GM12891 (cell line): Measurements from ENCODE around the gene NLK.
A peak's percentile ranks its signal among the peaks of the same experiment; 100 is the strongest.

Experiments used
- DNase-seq: peaks from one replicate; pipeline ENCODE4 v3.0.0; 2011; ENCODE audit warnings: low spot score; ENCODE audit not compliant: insufficient read length
- FAIRE-seq: peaks from 2 replicates; lab custom pipeline; 2011; peaks lifted over from hg19 to GRCh38; lab: Jason Lieb, UNC
- PAX5 ChIP-seq: IDR thresholded peaks from 2 replicates; pipeline ENCODE4 v1.6.1; 2011; ENCODE audit warnings: low read length, moderate library complexity, mild to moderate bottlenecking; ENCODE audit not compliant: insufficient read depth, severe bottlenecking
- POLR2A ChIP-seq: IDR thresholded peaks from 2 replicates; pipeline ENCODE4 v1.6.1; 2011; ENCODE audit warnings: low read depth, low read length, control low read depth
- POLR2AphosphoS5 ChIP-seq: IDR thresholded peaks from 2 replicates; pipeline ENCODE4 v1.6.1; 2011; ENCODE audit warnings: low read depth, low read length, control low read depth
- POU2F2 ChIP-seq: IDR thresholded peaks from 2 replicates; pipeline ENCODE4 v1.6.1; 2011; ENCODE audit warnings: low read depth, mild to moderate bottlenecking, control low read depth, low read length, moderate library complexity
- SPI1 ChIP-seq: IDR thresholded peaks from 2 replicates; pipeline ENCODE4 v1.6.1; 2011; ENCODE audit warnings: low read depth, low read length, control low read depth
- TAF1 ChIP-seq: IDR thresholded peaks from 2 replicates; pipeline ENCODE4 v1.6.1; 2011; ENCODE audit warnings: low read depth, low read length, control low read depth

Gene NLK

GRCh38 chr17:28166478-28166877 is 124.0 kb downstream of the NLK start:
- DNase-seq (no peak), FAIRE-seq (no peak)
- no peak for TF ChIP-seq TAF1
- no peak for TF ChIP-seq PAX5
- no peak for TF ChIP-seq POLR2AphosphoS5
- TF ChIP-seq POU2F2, result no peak
- TF ChIP-seq POLR2A, result no peak
- no peak for TF ChIP-seq SPI1

GRCh38 chr17:28169621-28170349 is 127.3 kb downstream of the NLK start:
- FAIRE-seq, result no peak
- no peak for TF ChIP-seq POLR2A
- no peak for TF ChIP-seq POU2F2
- TF ChIP-seq TAF1, result no peak
- no peak for TF ChIP-seq PAX5
- no peak for TF ChIP-seq SPI1
- TF ChIP-seq POLR2AphosphoS5, result no peak
- no peak for DNase-seq

- DNase-seq (no peak), FAIRE-seq (no peak)
- TF ChIP-seq POLR2A, result no peak
- TF ChIP-seq PAX5, result no peak
- no peak for TF ChIP-seq POU2F2
- no peak for TF ChIP-seq POLR2AphosphoS5
- TF ChIP-seq TAF1, result no peak
- no peak for TF ChIP-seq SPI1
These were observed 128.3 kb downstream of the NLK start for GRCh38 chr17:28170771-28171170.

- FAIRE-seq (no peak), DNase-seq (no peak)
- TF ChIP-seq TAF1 (no peak), PAX5 (no peak), SPI1 (no peak), POLR2AphosphoS5 (no peak), POLR2A (no peak), POU2F2 (no peak)
These were observed 130.6 kb downstream of the NLK start for GRCh38 chr17:28173031-28173561.

- DNase-seq (no peak), FAIRE-seq (no peak)
- TF ChIP-seq POLR2AphosphoS5 (no peak), PAX5 (no peak), SPI1 (no peak), POU2F2 (no peak), TAF1 (no peak), POLR2A (no peak)
These were observed 131.3 kb downstream of the NLK start for GRCh38 chr17:28173801-28174200.

- TF ChIP-seq POLR2A (no peak), POU2F2 (no peak), POLR2AphosphoS5 (no peak), SPI1 (no peak), TAF1 (no peak), PAX5 (no peak)
- DNase-seq (peak; percentile 13), FAIRE-seq (peak; percentile 82)
These were observed 132.0 kb downstream of the NLK start for GRCh38 chr17:28174352-28175046.

- no peak for FAIRE-seq
- no peak for TF ChIP-seq TAF1
- TF ChIP-seq PAX5, result no peak
- no peak for TF ChIP-seq POLR2A
- no peak for TF ChIP-seq POLR2AphosphoS5
- no peak for TF ChIP-seq POU2F2
- no peak for TF ChIP-seq SPI1
- no peak for DNase-seq
These were observed 134.9 kb downstream of the NLK start for GRCh38 chr17:28177351-28177750.

- TF ChIP-seq PAX5 (no peak), POU2F2 (no peak), POLR2A (no peak), POLR2AphosphoS5 (no peak), SPI1 (no peak), TAF1 (no peak)
- no peak for DNase-seq
- FAIRE-seq, result no peak
These were observed 136.3 kb downstream of the NLK start for GRCh38 chr17:28178800-28179199.

GRCh38 chr17:28180449-28180848 is 138.0 kb downstream of the NLK start:
- no peak for FAIRE-seq
- no peak for TF ChIP-seq SPI1
- no peak for TF ChIP-seq POLR2A
- no peak for TF ChIP-seq POLR2AphosphoS5
- TF ChIP-seq TAF1, result no peak
- no peak for TF ChIP-seq POU2F2
- no peak for TF ChIP-seq PAX5
- DNase-seq, result no peak

GRCh38 chr17:28181568-28181967 is 139.1 kb downstream of the NLK start:
- no peak for DNase-seq
- FAIRE-seq, result no peak
- TF ChIP-seq TAF1 (no peak), POLR2AphosphoS5 (no peak), POLR2A (no peak), PAX5 (no peak), POU2F2 (no peak), SPI1 (no peak)
